IMR-90 (cell line): ENCODE measurements around the gene FAM229A. TPM values are rescaled to one million over a fixed set of nuclear protein-coding genes. Genes with fewer than 3 reads are reported as not detected.
A peak's percentile ranks its signal among the peaks of the same experiment; 100 is the strongest.

Experiments
- FOS ChIP-seq: fragments of 150-350 bp; IDR thresholded peaks from 2 replicates; pipeline ENCODE4 v1.6.1; 2016; ENCODE audit warnings: low read depth, low read length
- RCOR1 ChIP-seq: IDR thresholded peaks from 2 replicates; pipeline ENCODE4 v1.6.1; 2012; ENCODE audit warnings: mild to moderate bottlenecking, low read length, improper control_type of control experiment; ENCODE audit not compliant: insufficient replicate concordance
- polyA plus RNA-seq, 3 experiments: library from polyadenylated mRNA; depleted of rRNA; stranded (reverse); fragments of >200 nt; gene quantifications; 2 replicates each; pipeline ENCODE4 v1.2.3, GENCODE V29; 2012; ENCODE audit warnings: low replicate concordance in 1 of 3
- total RNA-seq: library from RNA; depleted of rRNA; stranded (reverse); fragments of >200 nt; gene quantifications from 2 replicates; pipeline ENCODE4 v1.2.3, GENCODE V29; 2012
- TF ChIP-seq, protein P1 (sequence below): conservative IDR thresholded peaks from 2 replicates; pipeline ENCODE4 v1.5.1; 2012; ENCODE audit warnings: mild to moderate bottlenecking, low read depth, low read length, improper control_type of control experiment

Gene FAM229A
- total and polyA plus RNA-seq, 2 of the 4 experiments (the other 2 are of a cell fraction): 0.36 to 4.3 TPM

DNA sequence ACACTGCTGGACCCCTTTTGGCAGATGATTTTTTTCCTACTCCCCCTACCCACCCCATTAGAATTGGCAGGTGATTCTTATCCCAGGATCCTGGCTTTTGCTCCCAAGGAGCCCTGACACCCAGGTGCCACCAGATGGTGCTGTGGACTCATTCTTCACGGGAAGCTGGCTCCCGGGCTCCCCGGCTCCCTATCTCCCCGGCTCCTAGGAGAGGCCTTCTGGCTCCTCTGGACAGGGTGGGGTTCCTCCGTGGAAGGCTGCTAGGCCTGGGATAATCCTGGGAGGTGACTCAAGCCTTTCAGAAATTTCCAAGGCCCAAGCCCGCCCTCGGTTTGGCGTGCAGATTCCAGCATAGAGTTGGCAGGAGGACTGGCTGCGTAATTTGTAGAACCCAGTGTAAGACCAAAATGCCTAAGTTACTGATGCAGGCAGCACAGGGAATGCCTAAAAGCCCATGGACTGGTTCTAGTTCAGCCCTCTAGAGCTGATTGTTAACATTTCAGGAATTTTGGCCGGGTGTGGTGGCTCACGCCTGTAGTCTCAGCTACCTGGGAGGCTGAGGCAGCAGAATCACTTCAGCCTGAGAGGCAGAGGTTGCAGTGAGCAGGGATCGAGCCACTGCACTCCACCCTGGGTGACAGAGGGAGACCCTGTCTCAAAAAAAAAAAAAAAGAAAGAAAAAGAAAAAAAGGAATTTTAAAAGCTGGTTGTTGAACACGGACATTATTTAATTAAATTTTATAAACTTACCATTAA lies 38.8 kb upstream of the FAM229A start (continued):
- TF ChIP-seq, protein P1, sequence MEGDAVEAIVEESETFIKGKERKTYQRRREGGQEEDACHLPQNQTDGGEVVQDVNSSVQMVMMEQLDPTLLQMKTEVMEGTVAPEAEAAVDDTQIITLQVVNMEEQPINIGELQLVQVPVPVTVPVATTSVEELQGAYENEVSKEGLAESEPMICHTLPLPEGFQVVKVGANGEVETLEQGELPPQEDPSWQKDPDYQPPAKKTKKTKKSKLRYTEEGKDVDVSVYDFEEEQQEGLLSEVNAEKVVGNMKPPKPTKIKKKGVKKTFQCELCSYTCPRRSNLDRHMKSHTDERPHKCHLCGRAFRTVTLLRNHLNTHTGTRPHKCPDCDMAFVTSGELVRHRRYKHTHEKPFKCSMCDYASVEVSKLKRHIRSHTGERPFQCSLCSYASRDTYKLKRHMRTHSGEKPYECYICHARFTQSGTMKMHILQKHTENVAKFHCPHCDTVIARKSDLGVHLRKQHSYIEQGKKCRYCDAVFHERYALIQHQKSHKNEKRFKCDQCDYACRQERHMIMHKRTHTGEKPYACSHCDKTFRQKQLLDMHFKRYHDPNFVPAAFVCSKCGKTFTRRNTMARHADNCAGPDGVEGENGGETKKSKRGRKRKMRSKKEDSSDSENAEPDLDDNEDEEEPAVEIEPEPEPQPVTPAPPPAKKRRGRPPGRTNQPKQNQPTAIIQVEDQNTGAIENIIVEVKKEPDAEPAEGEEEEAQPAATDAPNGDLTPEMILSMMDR: peak; percentile 91
- TF ChIP-seq FOS (0 out of 2 replicates have a peak, but pooled peaks have one; percentile 14), RCOR1 (no peak)
